AG09319 (cell line): Measurements from ENCODE around the gene RTP2.

Source experiments
- DNase-seq: peaks from one replicate; pipeline ENCODE4 v3.0.0-alpha.2; 2010; ENCODE audit warnings: low read depth; ENCODE audit errors: extremely low read depth
- CTCF ChIP-seq: IDR thresholded peaks from 2 replicates; pipeline ENCODE4 v1.5.1; 2011; ENCODE audit warnings: low read depth, mild to moderate bottlenecking, inconsistent platforms, low read length, moderate library complexity

RTP2 gene

GRCh38 chr3:187741403-187742350, 39.3 kb upstream of the RTP2 start:
- TF ChIP-seq CTCF, result peak; percentile 83

DNA sequence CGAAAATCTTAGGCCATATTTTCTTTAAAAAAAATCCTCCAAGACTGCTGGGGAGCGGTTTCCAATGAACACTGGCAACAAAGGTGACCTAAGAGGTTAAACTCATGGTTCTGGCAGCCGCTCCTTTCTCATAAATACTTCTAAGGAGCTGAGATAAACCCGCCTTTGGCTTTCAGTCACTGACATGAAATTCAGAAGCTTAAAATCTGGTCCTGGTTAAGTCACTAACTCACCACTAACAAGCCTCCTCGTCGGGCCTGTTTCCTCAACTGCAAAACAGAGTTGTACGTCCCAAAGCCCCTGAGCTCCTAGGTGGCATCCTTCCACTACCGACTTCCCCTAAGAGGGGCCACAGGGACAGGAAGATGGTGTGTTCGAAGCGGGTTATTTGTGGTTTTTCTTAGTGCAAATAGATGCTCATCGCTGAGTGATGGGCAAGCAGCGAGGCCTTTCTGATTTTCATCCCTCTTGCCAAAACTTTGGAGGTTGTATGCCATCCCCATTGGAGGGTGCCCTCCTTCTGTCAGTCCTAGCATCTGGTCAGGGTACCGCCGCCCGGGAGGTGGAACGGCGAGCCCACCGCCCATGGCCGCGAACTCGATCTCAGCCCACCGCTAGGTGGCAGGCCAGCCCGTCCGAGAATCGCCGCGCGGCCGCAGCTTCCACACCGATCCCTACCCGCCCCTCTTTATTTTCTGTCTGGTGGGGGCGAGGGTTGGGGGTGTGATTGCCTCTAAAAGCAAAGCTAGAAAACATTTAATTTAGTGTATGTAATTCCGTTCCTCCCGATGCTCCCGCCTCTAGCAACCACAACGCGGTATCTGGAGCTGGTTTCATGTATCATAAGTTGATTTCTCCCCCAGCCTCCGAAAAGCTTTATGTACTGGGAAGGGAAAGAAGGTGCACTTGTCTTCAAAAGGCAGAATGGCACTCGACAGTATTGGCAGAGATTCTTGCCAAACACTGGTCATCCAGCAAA, 38.4 kb upstream of the RTP2 start:
- TF ChIP-seq CTCF, result peak; percentile 85
- no peak for DNase-seq

More at GRCh38 chr3:187741403-187742350, 39.3 kb upstream of the RTP2 start:
- DNase-seq, result no peak

DNA sequence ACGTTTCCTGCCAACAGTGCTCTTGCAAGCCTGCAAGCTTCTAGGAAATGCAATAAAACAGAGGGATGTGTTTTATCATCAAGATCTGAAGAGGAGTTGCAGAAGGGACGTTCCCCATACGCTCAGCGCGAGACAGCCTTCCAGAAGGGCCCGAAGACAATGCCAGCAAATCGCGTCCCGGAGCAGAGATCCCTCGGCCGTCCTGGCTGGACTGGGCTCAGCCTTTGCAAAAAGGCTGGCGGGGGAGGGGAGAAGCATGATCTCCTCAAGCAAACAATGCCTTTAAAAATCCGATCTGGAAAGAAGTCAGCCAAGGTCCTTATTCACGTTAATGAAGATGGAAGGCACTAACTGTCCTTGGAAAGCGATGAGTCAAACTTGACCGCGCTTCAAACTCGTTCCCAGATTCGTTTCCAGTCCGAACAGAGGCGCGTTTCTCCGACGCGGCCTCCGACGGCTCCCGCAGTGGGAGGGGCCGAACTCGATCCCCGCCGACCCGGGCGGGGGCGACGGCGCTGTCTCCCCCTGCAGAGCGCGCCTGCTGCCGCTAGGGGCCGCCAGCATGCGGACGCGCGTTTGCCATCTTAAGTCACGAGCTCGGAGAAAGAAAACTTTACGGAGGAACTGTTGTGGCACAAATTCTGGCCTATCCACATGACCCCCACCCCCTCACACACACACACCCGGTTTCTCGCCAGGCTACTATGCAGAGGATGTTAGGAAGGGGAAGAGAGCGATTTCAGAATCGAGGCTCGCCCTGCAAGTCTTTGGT, 37.4 kb upstream of the RTP2 start:
- TF ChIP-seq CTCF, result peak; percentile 90
- no peak for DNase-seq

- no peak for DNase-seq
- TF ChIP-seq CTCF, result no peak
Measured at GRCh38 chr3:187739094-187739560, 36.8 kb upstream of the RTP2 start.

GRCh38 chr3:187738331-187739093, 36.2 kb upstream of the RTP2 start:
- peak; percentile 86 for DNase-seq
- TF ChIP-seq CTCF, result peak; percentile 81

DNA sequence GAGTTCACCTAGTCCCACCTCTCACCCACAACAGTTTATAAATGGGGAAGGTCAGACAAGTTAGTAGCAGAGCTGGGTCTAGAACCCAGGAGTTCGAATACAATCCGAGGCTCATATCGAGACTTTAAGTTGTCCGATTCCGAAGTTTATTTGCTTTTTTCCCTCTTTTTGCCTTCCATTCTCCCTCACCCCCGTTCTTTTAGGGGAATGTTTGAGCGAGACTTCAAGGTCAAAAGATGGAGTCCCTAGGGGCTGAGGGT, 35.6 kb upstream of the RTP2 start:
- TF ChIP-seq CTCF, result no peak
- no peak for DNase-seq
